ENCODE results near the gene RBM23. TPM values are rescaled to one million over a fixed set of nuclear protein-coding genes. Genes with fewer than 3 reads are reported as not detected.

RBM23 gene
- total and polyA plus RNA-seq, 12 donors: 24.0 to 58.1 (median 34.8) TPM

GRCh38 chr14:22906073-22906472, 12.9 kb downstream of the RBM23 start:
- 96 to 98% methylated on average over 20 of the region's 20 CpGs for WGBS, 2 donors

DNA sequence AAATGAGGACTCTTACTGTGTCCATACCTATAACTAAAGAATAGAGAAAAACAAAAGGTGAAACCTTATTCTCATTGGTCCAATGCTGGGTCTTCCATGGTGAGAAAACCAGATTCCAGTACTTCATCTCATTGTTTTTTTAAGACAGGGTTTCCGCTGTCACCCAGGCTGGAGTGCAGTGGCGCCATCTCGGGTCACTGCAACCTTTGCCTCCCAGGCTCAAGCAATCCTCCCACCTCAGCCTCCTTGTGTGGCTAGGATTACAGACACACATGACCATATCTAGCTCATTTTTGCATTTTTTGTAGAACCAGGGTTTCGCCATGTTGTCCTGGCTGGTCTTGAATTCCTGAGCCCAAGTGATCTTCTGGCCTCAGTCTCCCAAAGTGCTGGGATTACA, 13.3 kb downstream of the RBM23 start:
- H3K27me3 ChIP-seq: no peaks in the 10 kb centered on the region
- intact Hi-C loops (cut with DNase I): loop anchor here in 1 of 10 donors (10.0 kb wide), 1 partner anchor 81 kb away; the partner anchor contains the start of gene MRPL52
- no peak overlapping the region for H3K27ac ChIP-seq
- no peak overlapping the region for H3K4me3 ChIP-seq
- TF ChIP-seq, protein P1, sequence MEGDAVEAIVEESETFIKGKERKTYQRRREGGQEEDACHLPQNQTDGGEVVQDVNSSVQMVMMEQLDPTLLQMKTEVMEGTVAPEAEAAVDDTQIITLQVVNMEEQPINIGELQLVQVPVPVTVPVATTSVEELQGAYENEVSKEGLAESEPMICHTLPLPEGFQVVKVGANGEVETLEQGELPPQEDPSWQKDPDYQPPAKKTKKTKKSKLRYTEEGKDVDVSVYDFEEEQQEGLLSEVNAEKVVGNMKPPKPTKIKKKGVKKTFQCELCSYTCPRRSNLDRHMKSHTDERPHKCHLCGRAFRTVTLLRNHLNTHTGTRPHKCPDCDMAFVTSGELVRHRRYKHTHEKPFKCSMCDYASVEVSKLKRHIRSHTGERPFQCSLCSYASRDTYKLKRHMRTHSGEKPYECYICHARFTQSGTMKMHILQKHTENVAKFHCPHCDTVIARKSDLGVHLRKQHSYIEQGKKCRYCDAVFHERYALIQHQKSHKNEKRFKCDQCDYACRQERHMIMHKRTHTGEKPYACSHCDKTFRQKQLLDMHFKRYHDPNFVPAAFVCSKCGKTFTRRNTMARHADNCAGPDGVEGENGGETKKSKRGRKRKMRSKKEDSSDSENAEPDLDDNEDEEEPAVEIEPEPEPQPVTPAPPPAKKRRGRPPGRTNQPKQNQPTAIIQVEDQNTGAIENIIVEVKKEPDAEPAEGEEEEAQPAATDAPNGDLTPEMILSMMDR (IDR thresholded peaks at IDR 0.05): no peak
- peaks cover 0 to 14% (median 0%) of the 10 kb centered on the region in 9 donors for H3K4me1 ChIP-seq
- 94 to 95% methylated on average over 4 of the region's 4 CpGs for WGBS, 2 donors
- H3K36me3 ChIP-seq: peaks cover 0 to 100% (median 73%) of the 10 kb centered on the region in 9 donors
- DNase-seq (no peak), ATAC-seq (no peak)
- no peaks in the 10 kb centered on the region for H3K9me3 ChIP-seq

More at GRCh38 chr14:22906073-22906472, 12.9 kb downstream of the RBM23 start:
- Histone ChIP-seq H3K36me3 (peaks cover 0 to 100% (median 73%) of the 10 kb centered on the region in 9 donors), H3K27ac (no peak overlapping the region), H3K9me3 (no peaks in the 10 kb centered on the region), H3K27me3 (no peaks in the 10 kb centered on the region), H3K4me3 (no peak overlapping the region), H3K4me1 (peaks cover 0 to 14% (median 0%) of the 10 kb centered on the region in 9 donors)
- intact Hi-C loops (cut with DNase I): loop anchor here in 1 of 10 donors (10.0 kb wide), 1 partner anchor 81 kb away; the partner anchor contains the start of gene MRPL52
- TF ChIP-seq, protein P1 (IDR thresholded peaks at IDR 0.05): no peak
- ATAC-seq: no peak
- no peak for DNase-seq

GRCh38 chr14:22903742-22904087, 15.2 kb downstream of the RBM23 start:
- Histone ChIP-seq H3K27me3 (no peaks in the 10 kb centered on the region), H3K4me1 (peaks cover 0 to 9% (median 2%) of the 10 kb centered on the region in 9 donors), H3K27ac (no peak overlapping the region), H3K4me3 (no peak overlapping the region), H3K36me3 (peaks cover 0 to 97% (median 63%) of the 10 kb centered on the region in 9 donors), H3K9me3 (no peaks in the 10 kb centered on the region)
- intact Hi-C loops (cut with DNase I): loop anchor here in 1 of 10 donors (10.0 kb wide), 1 partner anchor 79 kb away; the partner anchor contains the start of gene MRPL52
- 88 to 98% methylated on average over 2 of the region's 2 CpGs for WGBS, 2 donors
- DNase-seq (no peak), ATAC-seq (no peak)
- TF ChIP-seq, protein P1 (IDR thresholded peaks at IDR 0.05): no peak

GRCh38 chr14:22901799-22902198, 17.1 kb downstream of the RBM23 start:
- 97% methylated on average over 7 of the region's 7 CpGs for WGBS, 2 donors
- Histone ChIP-seq H3K36me3 (peaks cover 0 to 88% (median 58%) of the 10 kb centered on the region in 9 donors), H3K27ac (no peak overlapping the region), H3K9me3 (no peaks in the 10 kb centered on the region), H3K4me3 (no peak overlapping the region), H3K27me3 (no peaks in the 10 kb centered on the region), H3K4me1 (peaks cover 0 to 16% (median 0%) of the 10 kb centered on the region in 9 donors)
- TF ChIP-seq, protein P1 (IDR thresholded peaks at IDR 0.05): no peak
- ATAC-seq (no peak), DNase-seq (no peak)
- intact Hi-C loops (cut with DNase I): loop anchor here in 2 of 10 donors (2.0 to 10.0 kb wide), 2 partner anchors 29 to 77 kb away; partner anchors contain the start of gene MRPL52 (in 1 of the 2)
